Smooth muscle cell of the coronary artery (primary cell): ENCODE data around the gene TBRG1. TPM values are rescaled to one million over a fixed set of nuclear protein-coding genes. Genes with fewer than 3 reads are reported as not detected.

ENCODE experiments used
- total RNA-seq: library from RNA; depleted of rRNA; stranded (reverse); fragments of >200 nt; gene quantifications from 2 replicates; pipeline ENCODE4 v1.2.3, GENCODE V29; 2014; ENCODE audit warnings: low replicate concordance

Gene TBRG1, protein sequence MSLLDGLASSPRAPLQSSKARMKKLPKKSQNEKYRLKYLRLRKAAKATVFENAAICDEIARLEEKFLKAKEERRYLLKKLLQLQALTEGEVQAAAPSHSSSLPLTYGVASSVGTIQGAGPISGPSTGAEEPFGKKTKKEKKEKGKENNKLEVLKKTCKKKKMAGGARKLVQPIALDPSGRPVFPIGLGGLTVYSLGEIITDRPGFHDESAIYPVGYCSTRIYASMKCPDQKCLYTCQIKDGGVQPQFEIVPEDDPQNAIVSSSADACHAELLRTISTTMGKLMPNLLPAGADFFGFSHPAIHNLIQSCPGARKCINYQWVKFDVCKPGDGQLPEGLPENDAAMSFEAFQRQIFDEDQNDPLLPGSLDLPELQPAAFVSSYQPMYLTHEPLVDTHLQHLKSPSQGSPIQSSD
- 14.5 and 18.3 TPM in 2 replicates for total RNA-seq

GRCh38 chr11:124622531-124623451, at the start of gene TBRG1:
Gene TBRG1 (plus strand): TSS chr11:124622864. CDS start chr11:124623084, 220 bp downstream.

GRCh38 chr11:124611064-124611463, 11.6 kb upstream of the TBRG1 start, which contains the start of gene PANX3:
Gene PANX3 (plus strand): TSS chr11:124611428. CDS start chr11:124611557, 129 bp downstream.

DNA sequence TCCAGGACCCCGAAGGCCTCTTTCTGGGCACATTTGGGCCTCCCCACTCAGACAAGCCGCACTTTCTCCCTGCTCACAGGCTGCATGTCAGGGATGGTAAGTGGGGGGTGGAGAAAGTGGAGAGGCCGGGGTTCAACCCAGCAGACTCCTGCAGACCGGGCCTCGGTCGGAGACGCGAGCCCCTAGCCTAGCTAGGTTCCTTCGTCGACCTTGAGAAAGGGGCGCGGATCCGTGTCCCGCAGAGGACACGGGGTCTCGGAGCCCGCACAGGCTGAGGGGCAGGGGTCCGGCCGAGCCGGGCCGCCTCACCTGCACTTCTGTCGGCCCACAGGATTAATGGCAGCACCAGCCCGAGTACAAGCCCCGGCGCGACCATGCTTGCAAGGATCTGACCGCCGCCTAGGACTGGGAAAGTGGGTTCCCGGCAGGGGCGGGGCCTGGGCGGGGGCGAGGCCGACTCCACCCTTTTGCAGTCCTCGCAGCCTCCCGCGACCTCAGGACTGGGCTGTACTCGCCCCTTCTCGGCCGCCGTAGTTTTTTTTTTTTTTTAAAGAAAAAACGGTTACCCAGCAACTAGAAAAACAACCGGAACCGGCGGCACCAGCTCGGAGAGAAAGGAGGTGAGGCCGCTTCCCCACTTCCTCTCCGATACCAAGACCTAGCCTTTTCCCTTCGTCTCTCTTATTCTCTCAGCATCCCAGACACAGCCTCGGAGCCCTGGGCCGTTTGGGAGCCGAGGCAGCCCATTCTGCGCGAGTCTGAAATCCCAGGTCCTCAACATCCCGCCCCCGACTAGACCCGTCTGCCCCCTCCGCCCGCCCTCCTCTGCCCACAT, 50.9 kb downstream of the TBRG1 start, which contains the start of the genes SIAE and SPA17:
TSS of gene SIAE (minus strand) at position 407 of the 835 bp plus-strand sequence. CDS start at position 376, 31 bp downstream.
TSS of gene SPA17 (plus strand) at position 572 of the 835 bp plus-strand sequence. CDS start 1,361 bp downstream, outside the sequence.

Other genes starting within 250 kb of the TBRG1 start
- not detected in 2 replicates for gene OR8B2, start 238.4 kb upstream of the TBRG1 start, total RNA-seq
- not detected in 2 replicates for gene OR8B3, start 223.8 kb upstream of the TBRG1 start, total RNA-seq
- not detected in 2 replicates for gene OR8B4, start 198.0 kb upstream of the TBRG1 start, total RNA-seq
- gene OR8B8, start 177.2 kb upstream of the TBRG1 start, total RNA-seq = not detected in 2 replicates
- not detected in 2 replicates for gene OR8B12, start 79.2 kb upstream of the TBRG1 start, total RNA-seq
- gene OR8A1, start 52.9 kb upstream of the TBRG1 start, total RNA-seq = not detected in 2 replicates
- not detected in 2 replicates for gene PANX3, start 11.4 kb upstream of the TBRG1 start, total RNA-seq
- gene SIAE, start 50.9 kb downstream of the TBRG1 start, total RNA-seq = 12.5 and 20.1 TPM in 2 replicates
- 7.8 and 10.1 TPM in 2 replicates for gene SPA17, start 51.0 kb downstream of the TBRG1 start, total RNA-seq
- 0.30 and 0.47 TPM in 2 replicates for gene NRGN, start 117.1 kb downstream of the TBRG1 start, total RNA-seq
- gene VSIG2, start 129.4 kb downstream of the TBRG1 start, total RNA-seq = not detected in 2 replicates
- gene ESAM, start 139.4 kb downstream of the TBRG1 start, total RNA-seq = 0.23 and 3.8 TPM in 2 replicates
- 2.9 and 6.5 TPM in 2 replicates for gene MSANTD2, start 177.5 kb downstream of the TBRG1 start, total RNA-seq
- gene ROBO3, start 242.6 kb downstream of the TBRG1 start, total RNA-seq = 2.9 and 19.0 TPM in 2 replicates